GM19238 (cell line): ENCODE measurements around the gene TMEM231.
"Not testable (repeated sequence)": the region's sequence is repeated elsewhere in the genome, so short reads cannot be mapped to it uniquely, and the experiment has no call there.

Source experiments
- DNase-seq: peaks from one replicate; pipeline ENCODE4 v3.0.0; 2011; ENCODE audit warnings: low spot score; ENCODE audit not compliant: insufficient read length

TMEM231 gene

GRCh38 chr16:75532142-75532765 is 23.8 kb downstream of the TMEM231 start:
- DNase-seq, result no peak

- DNase-seq, result no peak
Measured at GRCh38 chr16:75529959-75530358, 26.1 kb downstream of the TMEM231 start.

GRCh38 chr16:75529056-75529905 is 26.8 kb downstream of the TMEM231 start:
- DNase-seq, result no peak

GRCh38 chr16:75527825-75528299 is 28.2 kb downstream of the TMEM231 start:
- DNase-seq, result no peak

- no peak for DNase-seq
Measured at GRCh38 chr16:75526032-75526790, 29.8 kb downstream of the TMEM231 start.

GRCh38 chr16:75519175-75519574 is 36.9 kb downstream of the TMEM231 start:
- no peak for DNase-seq

GRCh38 chr16:75516189-75516966 is 39.7 kb downstream of the TMEM231 start:
- DNase-seq, result not testable (repeated sequence)

GRCh38 chr16:75514296-75514695 is 41.8 kb downstream of the TMEM231 start:
- DNase-seq, result no peak

- DNase-seq, result no peak
Measured at GRCh38 chr16:75506574-75506973, 49.5 kb downstream of the TMEM231 start.

- no peak for DNase-seq
Measured at GRCh38 chr16:75506107-75506506, 49.9 kb downstream of the TMEM231 start.

GRCh38 chr16:75503801-75504200 is 52.3 kb downstream of the TMEM231 start:
- DNase-seq, result no peak

- DNase-seq, result no peak
Measured at GRCh38 chr16:75502916-75503605, 53.0 kb downstream of the TMEM231 start.

- DNase-seq, result not testable (repeated sequence)
Measured at GRCh38 chr16:75501820-75502219, 54.2 kb downstream of the TMEM231 start.

GRCh38 chr16:75501359-75501758 is 54.7 kb downstream of the TMEM231 start:
- no peak for DNase-seq

- not testable (repeated sequence) for DNase-seq
Measured at GRCh38 chr16:75498605-75499322, 57.3 kb downstream of the TMEM231 start.

- DNase-seq, result no peak
Measured at GRCh38 chr16:75497558-75497957, 58.5 kb downstream of the TMEM231 start.

GRCh38 chr16:75495076-75495674 is 60.9 kb downstream of the TMEM231 start, which contains the start of gene CHST6:
TSS of gene CHST6 (minus strand) at chr16:75495441. CDS start at chr16:75479828, 15,613 bp downstream.
- DNase-seq, result peak; percentile 58

- no peak for DNase-seq
Measured at GRCh38 chr16:75494661-75495075, 61.4 kb downstream of the TMEM231 start.

GRCh38 chr16:75494184-75494583 is 61.9 kb downstream of the TMEM231 start:
- DNase-seq, result no peak
